GM18511 (cell line): ENCODE data around the gene TRIM44.
"Not testable (repeated sequence)": the region's sequence is repeated elsewhere in the genome, so short reads cannot be mapped to it uniquely, and the experiment has no call there.

Source experiments
- ATAC-seq: cut with Tn5 transposase; IDR thresholded peaks from one replicate; pipeline ENCODE4 v1.9.1; 2021; ENCODE audit warnings: mild to moderate bottlenecking, moderate library complexity; ENCODE audit not compliant: unreplicated experiment

TRIM44 gene

GRCh38 chr11:35714882-35715627 is 52.5 kb downstream of the TRIM44 start:
- ATAC-seq, result peak; percentile 89

GRCh38 chr11:35715677-35716076 is 53.1 kb downstream of the TRIM44 start:
- not testable (repeated sequence) for ATAC-seq

DNA sequence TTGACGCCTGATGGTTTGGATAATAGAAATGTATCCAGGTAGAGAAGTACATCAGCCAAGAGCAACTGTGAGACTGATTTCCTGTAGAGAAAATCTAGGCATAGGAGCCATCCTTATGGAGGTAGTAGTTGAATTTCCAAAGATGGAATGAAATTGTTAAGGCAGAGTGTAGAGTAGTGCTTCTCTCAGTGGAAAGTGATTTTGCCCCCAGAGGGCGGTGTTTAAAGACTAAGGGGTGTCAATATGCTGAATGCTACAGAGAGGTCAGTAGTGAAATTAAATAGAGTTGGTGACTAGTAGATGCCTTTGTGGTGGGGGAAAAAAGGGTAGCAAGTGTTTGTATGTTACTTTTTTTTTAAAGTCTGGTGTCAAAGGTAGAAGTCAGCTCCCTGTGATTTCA is 54.5 kb downstream of the TRIM44 start:
- no peak for ATAC-seq

GRCh38 chr11:35717520-35717919 is 54.9 kb downstream of the TRIM44 start:
- ATAC-seq, result no peak

- ATAC-seq, result peak; percentile 52
Measured at GRCh38 chr11:35721651-35722282, 59.2 kb downstream of the TRIM44 start.

DNA sequence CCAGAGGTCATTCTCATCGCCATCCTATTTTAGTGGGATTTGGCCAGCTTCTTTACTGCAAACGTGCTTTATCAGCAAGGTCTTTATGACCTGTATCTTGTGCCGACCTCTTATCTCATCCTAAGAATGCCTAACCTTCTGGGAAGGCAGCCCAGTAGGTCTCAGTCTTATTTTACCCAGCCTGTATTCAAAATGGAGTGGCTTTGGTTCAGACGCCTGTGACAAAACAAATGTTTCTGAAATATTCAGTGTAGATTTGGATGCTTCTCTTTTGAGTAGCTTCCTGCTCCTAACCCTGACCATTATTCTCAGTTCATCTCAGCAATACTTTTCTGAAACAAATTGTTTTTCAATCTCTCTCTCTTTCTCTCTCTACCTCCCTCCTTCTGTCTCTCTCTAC is 60.1 kb downstream of the TRIM44 start:
- ATAC-seq, result no peak

DNA sequence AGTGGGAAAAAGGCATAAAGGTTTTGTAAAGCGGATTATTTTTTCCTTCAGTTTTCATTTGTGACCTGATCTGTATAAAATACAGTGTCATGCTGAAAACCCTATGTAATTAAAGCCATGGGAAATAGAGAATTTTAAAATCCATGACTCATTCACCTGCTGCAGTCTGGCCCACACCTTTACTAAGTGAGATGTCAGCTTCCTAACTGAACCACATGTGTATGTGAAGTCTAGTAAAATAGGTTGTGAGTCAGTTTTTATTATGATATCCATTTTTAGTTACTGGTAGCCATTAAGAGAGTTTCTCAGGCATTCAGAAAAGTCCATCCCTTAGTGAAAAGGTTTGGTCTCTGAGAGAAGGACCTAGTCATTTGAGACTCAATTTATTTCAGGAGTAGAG is 60.9 kb downstream of the TRIM44 start:
- peak; percentile 9 for ATAC-seq

DNA sequence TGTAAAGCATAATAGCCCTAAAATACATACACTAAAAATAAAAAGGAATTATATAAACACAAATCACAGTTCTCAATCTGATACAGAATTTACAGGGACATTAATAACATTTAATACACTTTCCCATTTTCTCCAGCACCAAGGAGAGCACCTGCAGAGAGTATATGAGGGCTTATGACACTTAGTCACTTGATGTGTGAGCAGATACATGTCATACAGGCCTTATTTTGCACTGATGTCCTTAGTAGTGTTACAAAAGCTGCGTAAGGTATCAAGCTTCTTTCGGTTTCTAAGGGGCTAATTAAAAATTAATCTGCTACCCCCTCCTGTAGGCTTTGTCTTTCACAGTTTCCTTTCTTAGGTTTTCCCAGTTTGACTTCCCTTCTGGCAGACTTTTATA is 61.3 kb downstream of the TRIM44 start:
- ATAC-seq, result peak; percentile 70

- ATAC-seq, result no peak
Measured at GRCh38 chr11:35725885-35726284, 63.3 kb downstream of the TRIM44 start.

DNA sequence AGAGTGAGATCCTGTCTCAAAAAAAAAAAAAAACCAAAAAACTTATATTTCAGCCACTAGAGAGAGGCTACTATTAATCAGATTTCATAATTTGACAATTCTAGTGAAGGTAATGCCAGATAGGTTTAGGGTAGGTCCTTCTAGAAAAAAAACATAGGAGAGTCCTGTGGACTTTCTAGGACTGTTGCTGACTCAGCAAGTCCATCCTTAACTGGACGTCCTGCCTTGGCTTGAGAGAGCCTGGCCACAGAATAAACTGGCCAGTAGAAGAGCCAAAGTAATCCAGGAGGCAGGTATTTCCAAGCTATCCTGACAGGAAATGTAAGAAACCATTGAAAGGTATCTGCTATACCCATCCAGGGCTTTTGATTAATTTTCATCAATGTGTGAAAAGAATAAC is 64.6 kb downstream of the TRIM44 start:
- ATAC-seq, result no peak

GRCh38 chr11:35730254-35730653 is 67.7 kb downstream of the TRIM44 start:
- no peak for ATAC-seq

- no peak for ATAC-seq
Measured at GRCh38 chr11:35734669-35735410, 72.3 kb downstream of the TRIM44 start.

DNA sequence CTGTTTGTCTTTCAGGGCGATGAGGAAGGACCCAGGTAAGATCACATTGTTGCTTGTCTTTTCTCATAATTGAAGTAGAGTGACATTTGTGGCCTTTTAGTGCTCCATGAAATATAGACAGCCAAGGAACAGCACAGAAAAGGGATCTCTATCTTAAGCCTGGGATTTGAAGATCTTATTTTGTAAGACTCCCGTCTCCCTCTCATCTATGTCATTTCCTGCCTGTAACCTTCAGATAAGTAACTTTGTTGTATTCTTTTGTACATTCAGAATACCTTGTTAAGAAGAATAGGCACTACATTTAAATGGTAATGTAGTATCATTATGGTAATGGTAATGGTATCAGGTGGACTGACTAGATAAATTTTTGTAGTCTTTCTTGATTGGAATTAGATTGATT is 72.8 kb downstream of the TRIM44 start:
- ATAC-seq, result no peak

GRCh38 chr11:35735903-35736302 is 73.3 kb downstream of the TRIM44 start:
- no peak for ATAC-seq

GRCh38 chr11:35736952-35737351 is 74.4 kb downstream of the TRIM44 start:
- no peak for ATAC-seq

GRCh38 chr11:35740061-35740799 is 77.7 kb downstream of the TRIM44 start:
- no peak for ATAC-seq

DNA sequence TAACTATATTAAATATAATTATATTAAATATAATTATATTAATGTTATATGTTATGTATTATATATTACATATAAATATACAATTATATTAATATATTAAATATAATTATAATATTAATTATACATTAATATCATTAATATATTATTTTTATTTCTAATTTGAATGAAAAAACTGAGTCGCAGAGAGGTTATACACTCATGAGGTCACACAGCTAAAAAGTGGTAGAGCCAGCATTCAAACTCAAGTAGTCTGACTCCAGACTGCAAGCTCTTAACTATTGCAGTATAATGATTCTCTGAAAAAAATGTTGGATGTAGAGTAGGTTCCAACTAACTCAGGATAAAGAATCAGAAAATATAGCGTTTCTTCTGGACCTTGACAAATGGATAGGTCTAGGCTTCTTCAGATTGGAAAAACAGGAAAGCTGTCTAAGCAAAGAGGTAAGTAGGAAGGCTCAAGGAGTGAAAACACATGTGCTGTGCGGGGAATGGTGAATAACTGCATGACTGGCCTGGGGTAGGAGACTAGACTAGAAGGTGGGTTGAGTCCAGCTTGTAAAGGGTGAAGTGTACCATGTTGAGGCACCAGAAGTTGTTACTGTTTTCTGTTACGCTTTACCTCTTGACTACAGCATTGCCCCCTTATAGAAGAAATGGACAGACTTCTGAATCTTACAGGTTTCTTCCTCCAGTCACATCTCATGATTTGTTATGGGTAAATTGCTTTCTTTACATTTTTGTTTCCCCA is 80.3 kb downstream of the TRIM44 start:
- no peak for ATAC-seq

DNA sequence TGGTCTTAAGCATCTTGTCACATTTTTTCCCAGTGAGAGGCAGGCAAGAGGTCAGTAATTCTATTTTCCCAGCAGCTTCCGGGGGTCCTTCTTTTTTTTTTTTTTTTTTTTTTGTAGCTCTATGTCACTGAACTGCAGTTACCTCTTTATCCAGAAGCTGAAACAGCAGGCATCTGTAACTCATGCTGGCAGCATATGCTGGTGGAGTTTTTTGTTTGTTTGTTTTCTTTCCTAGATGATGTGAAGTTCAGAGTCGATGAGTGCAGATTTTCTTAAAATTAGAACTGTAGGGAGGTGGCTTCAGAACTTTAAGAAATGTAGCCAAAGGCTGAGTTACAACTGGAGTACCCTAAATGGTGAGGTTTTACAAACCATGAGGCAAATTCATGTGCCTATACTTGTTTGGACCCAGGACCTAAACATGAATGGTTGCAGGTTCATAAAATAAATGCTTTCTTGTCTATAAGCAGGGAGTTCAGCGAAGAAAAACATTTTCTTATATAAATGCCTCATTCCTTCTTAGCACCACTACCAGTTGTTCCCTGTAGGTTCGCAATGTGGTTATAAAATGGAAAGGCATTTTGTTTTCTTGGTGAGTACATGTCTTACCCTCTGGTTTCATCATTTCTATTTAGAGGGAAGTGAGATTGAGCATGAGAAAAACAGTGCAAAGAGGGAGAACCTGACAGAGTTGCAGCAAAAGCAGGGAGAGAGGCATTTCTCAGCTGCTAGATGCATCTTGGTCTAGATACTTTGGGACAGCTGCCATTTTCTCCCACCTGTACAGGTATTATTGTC is 84.0 kb downstream of the TRIM44 start:
- ATAC-seq, result no peak

- no peak for ATAC-seq
Measured at GRCh38 chr11:35747668-35748067, 85.1 kb downstream of the TRIM44 start.

DNA sequence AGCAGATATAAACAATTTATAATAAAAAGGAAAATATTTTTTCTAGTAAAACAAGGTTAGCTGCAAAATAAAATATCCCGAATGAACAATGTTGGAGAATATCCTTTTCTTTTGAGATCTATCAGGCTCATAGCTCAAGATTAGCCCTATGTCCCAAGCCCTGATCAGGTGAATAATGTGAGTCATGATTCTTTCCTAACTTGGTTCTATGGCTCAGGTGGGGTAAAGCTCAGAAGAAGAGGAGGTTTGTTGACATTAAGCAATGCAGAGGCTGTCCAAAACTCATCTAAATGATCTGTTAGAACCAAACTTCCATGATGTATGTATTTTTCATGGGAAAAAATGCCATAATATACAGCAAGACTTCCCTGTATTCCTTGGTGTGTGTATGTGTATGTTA is 86.1 kb downstream of the TRIM44 start:
- ATAC-seq, result no peak
